Epithelial cell of esophagus (primary cell): ENCODE data around the gene FBF1.
"Not testable (repeated sequence)": the region's sequence is repeated elsewhere in the genome, so short reads cannot be mapped to it uniquely, and the experiment has no call there.

Experiments
- DNase-seq: peaks from one replicate; pipeline ENCODE4 v3.0.0; 2010; ENCODE audit warnings: low read depth
- H3K4me3 ChIP-seq: 2 replicates; pipeline ENCODE4 v1.5.1; 2011; ENCODE audit warnings: mild to moderate bottlenecking, low read length, control low read depth
- CTCF ChIP-seq: IDR thresholded peaks from 2 replicates; pipeline ENCODE4 v1.5.1; 2011; ENCODE audit warnings: low read depth, mild to moderate bottlenecking, low read length, control low read depth, inconsistent platforms; ENCODE audit not compliant: insufficient read depth; ENCODE audit errors: missing control alignments

The FBF1 gene

GRCh38 chr17:75980188-75981018 lies 39.6 kb upstream of the FBF1 start:
- TF ChIP-seq CTCF, result no peak
- peak overlapping the region; percentile 91 for H3K4me3 ChIP-seq
- DNase-seq, result no peak

GRCh38 chr17:75979705-75980187 lies 38.9 kb upstream of the FBF1 start:
- DNase-seq, result peak; percentile 66
- no peak for TF ChIP-seq CTCF
- H3K4me3 ChIP-seq, result peak overlapping the region; percentile 91

- peak within 1 kb of the TSS; percentile 91 for H3K4me3 ChIP-seq
- TF ChIP-seq CTCF, result peak; percentile 8
- peak; percentile 95 for DNase-seq
Measured at GRCh38 chr17:75978938-75979704, 38.3 kb upstream of the FBF1 start, which contains the start of the genes ACOX1 and TEN1. TSS of gene ACOX1 (minus strand) at chr17:75979166. CDS start at chr17:75979073, 93 bp downstream. TSS of gene TEN1 (plus strand) at chr17:75979240. CDS start at chr17:75986193, 6,953 bp downstream.

GRCh38 chr17:75976175-75976848 lies 35.5 kb upstream of the FBF1 start:
- TF ChIP-seq CTCF, result no peak
- DNase-seq, result no peak
- H3K4me3 ChIP-seq, result peak overlapping the region; percentile 19

- no peak for DNase-seq
- peak overlapping the region; percentile 19 for H3K4me3 ChIP-seq
- TF ChIP-seq CTCF, result no peak
Measured at GRCh38 chr17:75975757-75976174, 34.9 kb upstream of the FBF1 start.

- not testable (repeated sequence) for DNase-seq, H3K4me3 ChIP-seq
Measured at GRCh38 chr17:75975187-75975586, 34.3 kb upstream of the FBF1 start.

- H3K4me3 ChIP-seq, result no peak overlapping the region
- no peak for DNase-seq
- TF ChIP-seq CTCF, result no peak
Measured at GRCh38 chr17:75970626-75971025, 29.8 kb upstream of the FBF1 start.
